NCI-H345 treated with DMSO at 0.1 percent for 48 hours (cell line): ENCODE measurements around the gene CD163.
"Not testable (repeated sequence)": the region's sequence is repeated elsewhere in the genome, so short reads cannot be mapped to it uniquely, and the experiment has no call there.

Source experiments
- DNase-seq: peaks from one replicate; lab custom pipeline; 2025; ENCODE audit not compliant: unreplicated experiment; lab: John Stamatoyannopoulos, UW

CD163 gene

GRCh38 chr12:7451756-7452155 lies 51.8 kb downstream of the CD163 start:
- no peak for DNase-seq

DNA sequence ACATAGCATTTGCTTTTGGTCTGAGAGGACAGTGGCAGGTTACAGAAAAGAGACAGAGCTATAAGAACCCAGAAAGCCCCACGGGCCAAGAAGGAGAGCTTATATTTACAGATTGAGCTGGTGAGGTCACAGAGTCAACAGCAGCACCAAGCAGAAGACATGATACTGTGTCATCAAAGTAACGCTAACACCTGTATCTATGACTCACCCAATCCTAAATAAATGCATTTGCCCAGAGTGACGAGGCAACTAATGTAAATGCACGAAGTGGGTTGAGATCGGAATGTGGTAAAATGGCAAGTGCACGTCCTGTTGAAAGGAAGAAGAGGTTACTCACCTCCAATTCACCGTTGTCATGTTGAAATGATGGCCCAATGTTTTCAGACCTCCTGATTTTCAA lies 52.9 kb downstream of the CD163 start:
- DNase-seq = no peak

- DNase-seq = no peak
Measured at GRCh38 chr12:7448099-7448498, 55.5 kb downstream of the CD163 start.

DNA sequence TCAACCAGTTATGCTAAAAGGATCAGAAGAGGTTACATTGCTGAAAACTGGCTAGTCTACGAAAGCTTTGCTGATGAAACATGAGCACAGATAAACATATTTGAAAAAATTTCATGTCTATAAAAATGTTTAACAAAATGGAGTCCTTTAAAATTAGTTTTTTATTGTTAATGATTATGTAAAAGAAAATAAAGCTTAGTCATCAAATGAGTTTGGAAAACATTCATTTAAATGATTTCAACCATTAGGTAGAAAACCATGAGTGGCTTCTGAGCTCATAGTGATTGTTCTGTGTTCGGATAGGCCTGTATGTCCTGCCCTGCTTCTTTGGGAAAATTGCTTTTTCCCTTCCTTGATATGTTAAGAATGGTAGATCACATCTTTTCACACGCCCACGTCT lies 59.0 kb downstream of the CD163 start:
- no peak for DNase-seq

GRCh38 chr12:7444076-7444475 lies 59.5 kb downstream of the CD163 start, which contains the start of gene CD163L1:
Gene CD163L1 (minus strand): TSS chr12:7444153. CDS start chr12:7444127, 26 bp downstream.
- DNase-seq = no peak

DNA sequence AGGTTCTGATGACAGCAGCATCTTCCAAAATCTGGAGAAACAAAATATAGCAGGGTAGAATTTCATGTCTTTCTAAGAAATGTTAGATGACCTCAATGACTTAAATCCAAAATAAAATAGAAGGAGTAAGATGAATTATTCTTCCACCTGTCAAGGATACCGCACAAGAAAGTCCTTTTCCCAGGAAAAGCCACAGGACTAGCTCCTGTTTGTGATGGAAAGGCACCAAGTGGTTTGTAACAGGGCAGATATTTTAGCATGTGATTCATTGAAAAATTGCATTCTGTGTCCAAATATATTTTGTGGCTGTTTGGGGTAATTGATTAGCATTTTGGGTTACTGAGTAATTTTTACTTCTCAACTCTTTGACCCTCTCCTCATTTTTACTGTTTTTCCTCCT lies 62.4 kb downstream of the CD163 start:
- no peak for DNase-seq

- no peak for DNase-seq
Measured at GRCh38 chr12:7439579-7440505, 63.7 kb downstream of the CD163 start.

GRCh38 chr12:7438291-7438995 lies 65.1 kb downstream of the CD163 start:
- not testable (repeated sequence) for DNase-seq

GRCh38 chr12:7437494-7437893 lies 66.1 kb downstream of the CD163 start:
- DNase-seq = not testable (repeated sequence)

GRCh38 chr12:7434670-7435069 lies 68.9 kb downstream of the CD163 start:
- no peak for DNase-seq

GRCh38 chr12:7433276-7433822 lies 70.2 kb downstream of the CD163 start:
- no peak for DNase-seq

GRCh38 chr12:7431993-7432685 lies 71.4 kb downstream of the CD163 start:
- DNase-seq = no peak
